HEK293 (cell line): ENCODE measurements around the gene ZNF771.

ENCODE experiments used
- CTCF ChIA-PET: fragments of 350-600 bp; formaldehyde crosslinking; extraction: SDS; loops from one replicate; lab custom pipeline; 2021; ENCODE audit warnings: antibody characterized with exemption; lab: Yijun Ruan, JAX
- POLR2A ChIA-PET: fragments of 300-600 bp; formaldehyde crosslinking; extraction: SDS; loops from one replicate; lab custom pipeline; 2020; ENCODE audit warnings: antibody characterized with exemption, inconsistent platforms; lab: Yijun Ruan, JAX
- H3K27ac ChIP-seq: fragments of 200-500 bp; sonication (Bioruptor generic); 2 replicates; pipeline ENCODE4 v1.5.1; 2014; ENCODE audit warnings: low read depth, low read length, control low read depth, inconsistent platforms; ENCODE audit errors: extremely low read depth
- H3K36me3 ChIP-seq, 2 experiments: fragments of 200-500 bp in 1 of 2; sonication (Bioruptor generic) in 1 of 2; 1 replicate in 1 of 2; 2 replicates in 1 of 2; pipeline ENCODE4 v1.5.1; 2014 to 2017; ENCODE audit warnings: inconsistent platforms in 2 of 2, low read length in 2 of 2; ENCODE audit not compliant: control insufficient read depth in 2 of 2, insufficient read depth in 1 of 2
- H3K4me1 ChIP-seq: fragments of 200-500 bp; sonication (Bioruptor generic); 2 replicates; pipeline ENCODE4 v1.5.1; 2014; ENCODE audit warnings: mild to moderate bottlenecking, low read length, inconsistent platforms; ENCODE audit not compliant: control insufficient read depth, insufficient read depth
- H3K4me3 ChIP-seq: 2 replicates; pipeline ENCODE4 v1.5.1; 2011; ENCODE audit warnings: low read depth, mild to moderate bottlenecking, control low read depth, low read length, moderate library complexity
- H3K9me3 ChIP-seq: fragments of 200-500 bp; sonication (Bioruptor generic); 2 replicates; pipeline ENCODE4 v1.5.1; 2014; ENCODE audit warnings: low read depth, low read length, inconsistent platforms; ENCODE audit not compliant: control insufficient read depth, insufficient read depth
- GLIS1 ChIP-seq: fragments of 450-650 bp; formaldehyde crosslinking; IDR thresholded peaks from 2 replicates; pipeline ENCODE4 v1.5.1; 2016; ENCODE audit warnings: missing biosample characterization, missing genetic modification characterization
- INSM2 ChIP-seq: fragments of 450-650 bp; formaldehyde crosslinking; IDR thresholded peaks from 2 replicates; pipeline ENCODE4 v1.5.1; 2016; ENCODE audit warnings: missing biosample characterization, missing genetic modification characterization
- PRDM10 ChIP-seq: fragments of 450-650 bp; formaldehyde crosslinking; IDR thresholded peaks from 2 replicates; pipeline ENCODE4 v1.5.1; 2016; ENCODE audit warnings: missing biosample characterization, missing genetic modification characterization
- ZBTB20 ChIP-seq: fragments of 450-650 bp; formaldehyde crosslinking; IDR thresholded peaks from 2 replicates; pipeline ENCODE4 v1.5.1; 2016; ENCODE audit warnings: missing biosample characterization, missing genetic modification characterization
- ZBTB8A ChIP-seq: fragments of 450-650 bp; formaldehyde crosslinking; IDR thresholded peaks from 2 replicates; pipeline ENCODE4 v1.5.1; 2016; ENCODE audit warnings: missing biosample characterization, missing genetic modification characterization
- ZFP3 ChIP-seq: fragments of 450-650 bp; formaldehyde crosslinking; IDR thresholded peaks from 2 replicates; pipeline ENCODE4 v1.5.1; 2016; ENCODE audit warnings: low read depth, missing biosample characterization, missing genetic modification characterization
- ZIC2 ChIP-seq: fragments of 450-650 bp; formaldehyde crosslinking; IDR thresholded peaks from 2 replicates; pipeline ENCODE4 v1.5.1; 2016; ENCODE audit warnings: missing biosample characterization, missing genetic modification characterization
- ZNF133 ChIP-seq: fragments of 450-650 bp; formaldehyde crosslinking; IDR thresholded peaks from 2 replicates; pipeline ENCODE4 v1.5.1; 2016; ENCODE audit warnings: missing biosample characterization, missing genetic modification characterization
- ZNF155 ChIP-seq: fragments of 450-650 bp; formaldehyde crosslinking; IDR thresholded peaks from 2 replicates; pipeline ENCODE4 v1.5.1; 2016; ENCODE audit warnings: missing biosample characterization, missing genetic modification characterization
- ZNF341 ChIP-seq: fragments of 450-650 bp; formaldehyde crosslinking; IDR thresholded peaks from 2 replicates; pipeline ENCODE4; 2016; ENCODE audit warnings: low read depth, missing biosample characterization, missing genetic modification characterization
- ZNF354C ChIP-seq: fragments of 450-650 bp; formaldehyde crosslinking; IDR thresholded peaks from 2 replicates; pipeline ENCODE4 v1.5.1; 2016; ENCODE audit warnings: missing biosample characterization, missing genetic modification characterization, low read depth, borderline replicate concordance
- ZNF433 ChIP-seq: fragments of 450-650 bp; formaldehyde crosslinking; IDR thresholded peaks from 2 replicates; pipeline ENCODE4 v1.5.1; 2016; ENCODE audit warnings: missing biosample characterization, missing genetic modification characterization, low read depth
- ZNF449 ChIP-seq: fragments of 450-650 bp; formaldehyde crosslinking; IDR thresholded peaks from 2 replicates; pipeline ENCODE4 v1.5.1; 2017; ENCODE audit warnings: missing biosample characterization, mild to moderate bottlenecking, missing genetic modification characterization, moderate library complexity
- ZNF830 ChIP-seq: fragments of 450-650 bp; IDR thresholded peaks from 2 replicates; pipeline ENCODE4 v1.5.0; 2018; ENCODE audit warnings: missing biosample characterization, missing genetic modification characterization, low read depth, mild to moderate bottlenecking, moderate library complexity
- ZNF843 ChIP-seq: fragments of 450-650 bp; formaldehyde crosslinking; IDR thresholded peaks from 2 replicates; pipeline ENCODE4 v1.5.1; 2016; ENCODE audit warnings: missing biosample characterization, missing genetic modification characterization
- TF ChIP-seq, protein P1 (sequence below): fragments of 450-650 bp; formaldehyde crosslinking; conservative IDR thresholded peaks from 2 replicates; pipeline ENCODE4 v1.5.1; 2016; ENCODE audit warnings: low read depth, missing biosample characterization, missing genetic modification characterization
- TF ChIP-seq, protein P2 (sequence below): fragments of 450-650 bp; formaldehyde crosslinking; IDR thresholded peaks from 2 replicates; pipeline ENCODE4 v1.5.1; 2017; ENCODE audit warnings: missing biosample characterization, missing genetic modification characterization

ZNF771 gene

GRCh38 chr16:30372725-30373124 is 34.7 kb upstream of the ZNF771 start:
- CTCF ChIA-PET, result interaction anchor here (1.1 kb wide), 1 partner anchor 12 kb away, joined by 4 read pairs; no protein-coding TSS in a partner anchor
- H3K36me3 ChIP-seq, result peaks cover 0 to 1% of the 10 kb centered on the region in 2 experiments; a peak in 1 of 3 replicates
- H3K4me1 ChIP-seq, result peaks cover 7% of the 10 kb centered on the region
- POLR2A ChIA-PET, result no interaction called here
- no peaks in the 10 kb centered on the region for H3K9me3 ChIP-seq
- no peak for TF ChIP-seq ZNF830 (tag by site-specific recombination)
- TF ChIP-seq ZFP3 (tag by site-specific recombination), result no peak
- no peak for TF ChIP-seq ZBTB20
- TF ChIP-seq ZNF449 (tag by site-specific recombination), result no peak
- no peak for TF ChIP-seq ZNF354C
- TF ChIP-seq, protein P1, sequence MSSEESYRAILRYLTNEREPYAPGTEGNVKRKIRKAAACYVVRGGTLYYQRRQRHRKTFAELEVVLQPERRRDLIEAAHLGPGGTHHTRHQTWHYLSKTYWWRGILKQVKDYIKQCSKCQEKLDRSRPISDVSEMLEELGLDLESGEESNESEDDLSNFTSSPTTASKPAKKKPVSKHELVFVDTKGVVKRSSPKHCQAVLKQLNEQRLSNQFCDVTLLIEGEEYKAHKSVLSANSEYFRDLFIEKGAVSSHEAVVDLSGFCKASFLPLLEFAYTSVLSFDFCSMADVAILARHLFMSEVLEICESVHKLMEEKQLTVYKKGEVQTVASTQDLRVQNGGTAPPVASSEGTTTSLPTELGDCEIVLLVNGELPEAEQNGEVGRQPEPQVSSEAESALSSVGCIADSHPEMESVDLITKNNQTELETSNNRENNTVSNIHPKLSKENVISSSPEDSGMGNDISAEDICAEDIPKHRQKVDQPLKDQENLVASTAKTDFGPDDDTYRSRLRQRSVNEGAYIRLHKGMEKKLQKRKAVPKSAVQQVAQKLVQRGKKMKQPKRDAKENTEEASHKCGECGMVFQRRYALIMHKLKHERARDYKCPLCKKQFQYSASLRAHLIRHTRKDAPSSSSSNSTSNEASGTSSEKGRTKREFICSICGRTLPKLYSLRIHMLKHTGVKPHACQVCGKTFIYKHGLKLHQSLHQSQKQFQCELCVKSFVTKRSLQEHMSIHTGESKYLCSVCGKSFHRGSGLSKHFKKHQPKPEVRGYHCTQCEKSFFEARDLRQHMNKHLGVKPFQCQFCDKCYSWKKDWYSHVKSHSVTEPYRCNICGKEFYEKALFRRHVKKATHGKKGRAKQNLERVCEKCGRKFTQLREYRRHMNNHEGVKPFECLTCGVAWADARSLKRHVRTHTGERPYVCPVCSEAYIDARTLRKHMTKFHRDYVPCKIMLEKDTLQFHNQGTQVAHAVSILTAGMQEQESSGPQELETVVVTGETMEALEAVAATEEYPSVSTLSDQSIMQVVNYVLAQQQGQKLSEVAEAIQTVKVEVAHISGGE (tag by site-specific recombination), result no peak
- TF ChIP-seq ZNF133 (tag by site-specific recombination), result no peak
- TF ChIP-seq ZNF155 (tag by site-specific recombination), result no peak
- TF ChIP-seq ZNF843 (tag by site-specific recombination), result no peak
- no peak for TF ChIP-seq INSM2
- TF ChIP-seq, protein P2, sequence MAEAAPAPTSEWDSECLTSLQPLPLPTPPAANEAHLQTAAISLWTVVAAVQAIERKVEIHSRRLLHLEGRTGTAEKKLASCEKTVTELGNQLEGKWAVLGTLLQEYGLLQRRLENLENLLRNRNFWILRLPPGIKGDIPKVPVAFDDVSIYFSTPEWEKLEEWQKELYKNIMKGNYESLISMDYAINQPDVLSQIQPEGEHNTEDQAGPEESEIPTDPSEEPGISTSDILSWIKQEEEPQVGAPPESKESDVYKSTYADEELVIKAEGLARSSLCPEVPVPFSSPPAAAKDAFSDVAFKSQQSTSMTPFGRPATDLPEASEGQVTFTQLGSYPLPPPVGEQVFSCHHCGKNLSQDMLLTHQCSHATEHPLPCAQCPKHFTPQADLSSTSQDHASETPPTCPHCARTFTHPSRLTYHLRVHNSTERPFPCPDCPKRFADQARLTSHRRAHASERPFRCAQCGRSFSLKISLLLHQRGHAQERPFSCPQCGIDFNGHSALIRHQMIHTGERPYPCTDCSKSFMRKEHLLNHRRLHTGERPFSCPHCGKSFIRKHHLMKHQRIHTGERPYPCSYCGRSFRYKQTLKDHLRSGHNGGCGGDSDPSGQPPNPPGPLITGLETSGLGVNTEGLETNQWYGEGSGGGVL (tag by site-specific recombination), result no peak
- TF ChIP-seq, all 188 proteins: peak for 0
- Histone ChIP-seq H3K4me3 (no peak overlapping the region), H3K27ac (no peak overlapping the region)

- no peak within 1 kb of the TSS for H3K4me3 ChIP-seq
- POLR2A ChIA-PET, result interaction anchor here (0.7 kb wide), 1 partner anchor 10 kb away, joined by 4 read pairs; no protein-coding TSS in a partner anchor
- no peaks in the 10 kb centered on the region for H3K36me3 ChIP-seq
- no peaks in the 10 kb centered on the region for H3K9me3 ChIP-seq
- TF ChIP-seq ZNF341 (tag by site-specific recombination) (no peak), PRDM10 (tag by site-specific recombination) (0 out of 2 replicates have a peak, but pooled peaks have one; percentile 16), ZNF433 (tag by site-specific recombination) (no peak), ZIC2 (tag by site-specific recombination) (peak; percentile 94), GLIS1 (tag by site-specific recombination) (peak; percentile 63), ZBTB8A (tag by site-specific recombination) (peak; percentile 33; the same call in 1 of the 2 replicates)
- TF ChIP-seq, all 188 proteins: peak for 4
- H3K27ac ChIP-seq, result no peak within 1 kb of the TSS
- H3K4me1 ChIP-seq, result peaks cover 7% of the 10 kb centered on the region
- CTCF ChIA-PET, result interaction anchor here (2.1 kb wide), 1 partner anchor 35 kb away, joined by 10 read pairs; no protein-coding TSS in a partner anchor
Observed at GRCh38 chr16:30374538-30374937, 32.9 kb upstream of the ZNF771 start, which contains the start of gene MYL11. TSS of gene MYL11 (plus strand) at chr16:30374802. CDS start at chr16:30374858, 56 bp downstream.
